ENCODE data around the gene HPCAL1.
A peak's percentile ranks its signal among the peaks of the same experiment; 100 is the strongest.

HPCAL1 gene

DNA sequence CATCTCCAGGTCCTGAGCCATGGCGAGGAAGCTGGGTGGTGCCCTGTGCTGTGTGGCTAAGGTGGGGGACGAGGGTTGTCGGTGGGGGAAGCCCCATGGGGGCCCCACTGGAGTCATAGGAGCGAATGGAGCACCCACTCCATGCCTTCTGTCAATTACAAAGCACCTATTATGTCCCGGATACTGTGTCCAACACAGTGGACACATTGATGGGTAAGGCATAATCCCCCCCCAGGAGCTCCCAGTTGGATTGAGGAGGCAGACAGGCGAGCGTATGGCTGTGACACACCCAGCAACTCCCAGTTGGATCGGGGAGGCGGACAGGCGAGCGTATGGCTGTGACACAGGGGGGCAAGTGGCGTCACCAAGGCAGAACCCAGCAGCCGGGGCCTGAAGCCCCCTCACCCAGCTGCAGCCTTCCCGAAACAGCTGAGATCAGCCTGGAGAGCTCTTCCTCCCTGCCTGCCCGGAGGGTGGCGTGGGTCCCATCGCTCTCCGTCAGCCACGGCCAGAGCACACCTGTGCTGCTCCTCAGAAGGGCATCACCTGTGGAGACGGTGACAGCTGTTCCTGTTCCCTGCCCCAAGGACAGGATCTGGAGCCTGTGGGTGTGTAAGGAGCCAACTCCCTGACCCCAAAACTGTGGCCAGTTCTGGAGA is 69.6 kb downstream of the HPCAL1 start:
- DNase-seq, result no peak

DNA sequence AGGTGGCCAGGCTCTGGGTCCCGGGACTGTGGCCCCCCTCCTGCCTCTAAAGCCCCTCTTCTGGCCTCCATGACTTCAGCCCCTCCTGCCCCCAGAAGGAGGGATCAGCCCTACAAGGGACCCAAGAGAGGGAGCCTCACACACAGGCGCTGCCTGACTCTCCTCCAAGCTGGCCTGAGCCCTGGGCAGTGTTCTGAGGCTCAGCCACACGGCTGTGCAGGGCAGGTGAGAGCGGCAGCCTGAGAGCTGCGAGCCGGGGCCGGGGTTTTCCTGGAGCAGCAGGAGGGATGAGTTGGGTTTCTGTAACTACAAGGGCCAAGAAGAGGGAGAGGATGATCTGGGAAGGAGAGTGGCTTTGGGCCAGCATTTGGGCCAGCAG is 70.1 kb downstream of the HPCAL1 start:
- DNase-seq, result no peak

DNA sequence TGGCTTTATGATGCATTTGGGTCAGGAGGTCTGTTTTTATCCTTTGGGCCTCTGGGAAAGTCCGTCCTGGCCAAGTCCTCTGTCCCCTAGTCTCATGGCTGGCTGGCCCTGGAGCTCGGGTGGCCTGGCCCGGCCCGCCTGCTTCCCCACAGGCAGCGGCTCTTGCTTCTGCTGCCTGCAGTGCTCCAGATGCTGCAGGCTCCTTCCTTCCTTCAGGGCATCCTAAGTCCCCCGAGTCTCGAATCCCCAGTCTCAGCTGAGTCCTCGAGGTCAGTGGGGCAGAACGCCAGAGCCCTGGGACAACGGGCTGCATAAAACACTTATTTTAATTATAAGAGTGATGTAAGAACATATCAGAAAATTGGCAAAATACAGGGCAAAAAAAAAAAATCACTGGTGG is 71.2 kb downstream of the HPCAL1 start:
- DNase-seq, result no peak

DNA sequence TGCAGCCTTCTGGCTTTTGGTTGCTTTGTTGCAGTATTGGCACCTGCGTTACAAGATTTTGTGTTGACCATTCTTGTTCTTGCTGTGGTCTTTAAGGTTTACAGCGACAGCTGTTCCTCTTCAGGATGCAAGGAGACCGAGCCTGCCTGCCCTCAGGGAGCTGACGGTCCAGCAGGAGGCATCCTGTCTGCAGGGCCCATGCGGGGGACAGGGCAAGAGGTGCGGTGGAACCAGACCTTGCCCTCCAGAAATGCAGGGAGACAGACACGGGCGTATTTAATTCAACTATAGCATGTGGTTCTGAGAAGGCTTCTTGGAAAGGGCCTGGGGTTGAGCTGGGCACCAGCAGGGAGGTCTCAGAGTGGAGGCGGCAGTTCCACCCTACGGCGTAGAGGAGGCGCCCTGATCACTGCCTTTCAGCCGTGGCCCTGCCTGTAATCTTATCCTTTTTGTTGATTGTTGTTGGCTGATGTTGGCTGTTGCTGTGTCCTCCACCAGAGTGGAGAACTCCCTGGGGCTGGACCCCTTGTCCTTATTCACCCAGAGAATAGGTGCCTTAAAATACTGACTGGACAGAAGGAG is 71.7 kb downstream of the HPCAL1 start:
- DNase-seq, result no peak

DNA sequence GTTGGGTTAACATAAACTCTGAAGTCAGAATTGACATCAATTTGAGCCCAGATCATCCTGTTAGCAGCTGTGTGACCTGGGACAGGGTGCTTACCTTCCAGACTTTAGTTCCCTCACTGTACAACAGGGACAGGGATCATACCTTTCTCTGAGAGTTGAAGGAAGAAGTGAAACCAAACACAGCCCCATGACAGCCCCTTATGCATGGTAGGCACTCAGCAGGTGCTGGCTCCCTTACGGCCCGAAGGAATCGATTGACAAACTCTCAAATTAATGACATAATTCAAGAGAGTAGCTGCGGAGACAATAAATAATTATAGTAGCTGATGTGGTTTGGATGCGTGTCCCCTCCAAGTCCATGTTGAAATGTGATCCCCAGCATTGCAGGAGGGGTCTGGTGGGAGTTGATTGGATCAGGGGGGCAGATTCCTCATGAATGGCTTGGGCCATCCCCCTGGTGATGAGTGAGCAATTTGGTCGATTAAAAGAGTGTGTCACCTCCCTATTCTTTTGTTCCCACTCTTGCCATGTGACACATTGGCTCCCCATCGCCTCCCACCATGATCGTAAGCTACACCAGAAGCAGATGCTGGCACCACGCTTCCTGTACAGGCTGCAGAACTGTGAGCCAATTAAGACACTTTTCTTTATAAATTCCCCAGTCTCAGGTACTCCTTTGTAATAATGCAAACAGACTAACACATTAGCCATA is 73.0 kb downstream of the HPCAL1 start:
- no peak for DNase-seq

DNA sequence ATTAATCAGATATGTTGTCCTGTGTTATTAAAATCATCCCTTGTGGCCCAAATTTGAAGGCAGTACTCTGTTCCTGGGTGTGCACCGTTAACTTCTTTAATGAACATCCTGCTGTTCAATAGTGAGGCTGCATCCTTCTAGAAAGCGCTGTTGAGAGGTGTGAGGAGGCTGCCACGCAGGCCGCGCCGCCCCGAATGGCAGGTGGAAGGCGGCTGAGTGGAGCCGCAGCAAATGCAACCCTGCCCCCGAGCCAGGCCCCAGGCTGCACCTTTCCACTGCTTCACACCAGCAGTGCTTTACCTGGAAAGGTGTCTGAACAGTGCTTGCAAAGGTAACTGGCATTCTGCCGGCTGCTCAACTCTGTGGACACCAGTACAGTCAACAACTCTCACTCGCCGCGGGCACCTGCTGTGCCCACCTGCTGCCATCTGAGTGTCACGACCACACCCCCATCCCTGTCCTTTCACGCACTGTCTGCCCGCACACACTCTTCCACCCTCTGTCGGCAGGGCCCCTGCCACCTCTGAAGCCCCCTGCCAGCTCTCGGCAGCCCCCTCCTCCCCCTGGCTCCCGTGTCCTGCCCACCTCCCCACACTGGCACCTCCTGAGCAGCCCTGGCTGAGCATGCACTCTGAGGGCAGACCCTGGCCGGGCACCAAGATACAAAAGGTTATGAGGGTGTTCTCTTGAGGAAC is 74.5 kb downstream of the HPCAL1 start:
- DNase-seq, result no peak

DNA sequence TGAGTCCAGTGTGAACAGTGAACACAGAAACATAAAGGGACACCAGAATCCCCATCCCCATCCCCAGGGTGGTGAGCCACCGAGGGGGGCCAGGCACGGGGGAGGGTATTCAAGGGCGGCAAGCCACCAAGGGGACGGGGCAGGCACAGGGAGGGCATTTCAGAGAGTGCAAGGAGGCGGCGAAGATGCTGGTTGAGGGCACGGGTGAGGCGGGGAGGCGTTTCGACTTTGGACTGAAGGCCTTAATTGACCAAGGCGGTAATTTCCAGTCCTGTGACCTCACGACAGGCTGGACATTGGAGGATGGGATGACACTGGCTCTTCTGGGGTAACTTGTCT is 75.0 kb downstream of the HPCAL1 start:
- DNase-seq, result no peak

DNA sequence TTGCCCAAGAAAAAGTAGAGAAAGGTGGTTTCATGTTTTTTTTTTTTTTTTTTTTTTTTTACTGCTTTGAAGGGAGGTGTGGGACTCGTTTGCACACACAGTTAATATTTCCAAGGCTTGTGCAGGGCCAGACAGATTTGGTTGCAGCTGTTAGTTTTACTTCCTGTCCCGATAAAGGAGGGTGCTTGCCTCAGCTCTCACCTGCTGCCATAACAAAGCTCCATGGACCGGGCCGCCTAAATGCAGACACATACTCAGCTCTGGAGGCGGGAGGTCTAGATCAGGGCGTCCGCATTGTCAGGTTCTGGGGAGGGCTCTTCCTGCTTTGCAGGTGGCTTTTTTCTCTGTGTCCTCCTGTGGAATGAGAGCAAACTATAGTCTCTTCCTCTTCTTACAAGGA is 75.5 kb downstream of the HPCAL1 start:
- DNase-seq, result no peak

DNA sequence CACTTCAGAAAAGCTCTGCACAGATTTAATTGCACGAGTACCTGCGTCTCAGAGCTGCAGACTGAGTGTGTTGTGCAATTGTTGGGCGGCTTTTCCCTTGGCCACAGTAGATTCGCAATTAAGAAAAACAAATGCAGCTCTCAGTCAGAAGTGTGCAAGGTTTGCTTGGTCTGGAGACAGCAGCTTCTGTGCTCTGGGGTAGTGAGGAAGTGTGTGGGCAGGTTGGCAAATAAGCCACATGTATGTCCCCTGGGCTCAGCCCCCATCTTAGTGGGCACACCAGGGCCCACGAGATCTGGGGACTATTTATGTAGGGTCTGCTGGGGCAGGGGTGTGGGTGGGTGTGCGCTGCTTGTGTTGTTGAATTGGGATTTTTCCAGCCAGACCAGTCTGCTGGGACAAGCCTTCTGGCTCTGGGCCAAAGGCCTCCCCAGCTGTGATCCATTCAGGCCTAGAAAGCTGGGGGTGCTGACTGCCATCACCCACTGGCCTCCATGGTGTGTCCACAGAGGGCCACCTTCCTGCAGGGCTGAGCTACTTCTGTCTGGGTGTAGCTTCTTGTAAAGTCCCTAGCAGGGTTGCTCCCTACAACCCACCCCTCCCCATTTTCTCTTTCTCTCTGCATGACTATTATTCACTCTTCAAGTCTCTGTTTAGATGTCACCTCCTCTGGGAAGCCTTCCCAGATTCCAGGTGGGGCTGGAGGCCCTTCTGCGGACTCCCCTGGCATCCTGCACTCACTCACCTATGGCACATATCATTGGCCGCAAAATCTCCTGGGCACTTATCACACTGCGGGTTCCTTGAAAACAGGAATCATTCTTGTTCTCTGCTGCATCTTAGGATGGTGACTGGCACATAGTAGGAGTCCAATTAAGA is 77.6 kb downstream of the HPCAL1 start:
- no peak for DNase-seq

DNA sequence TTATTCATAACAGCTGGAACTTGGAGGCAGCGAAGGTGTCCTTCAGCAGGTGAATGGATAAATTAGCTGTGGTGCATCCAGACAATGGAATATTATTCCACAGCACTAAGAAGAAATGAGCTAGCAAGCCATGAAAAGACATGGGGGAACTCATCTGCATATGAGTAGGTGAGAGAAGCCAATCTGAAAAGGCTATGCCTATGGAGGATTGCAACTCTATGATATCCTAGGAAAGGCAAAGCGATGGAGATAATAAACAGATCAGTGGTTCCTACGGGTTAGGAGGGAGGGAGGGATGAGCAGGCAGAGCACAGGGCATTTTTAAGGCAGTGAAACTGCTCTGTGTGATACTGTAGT is 79.3 kb downstream of the HPCAL1 start:
- no peak for DNase-seq

DNA sequence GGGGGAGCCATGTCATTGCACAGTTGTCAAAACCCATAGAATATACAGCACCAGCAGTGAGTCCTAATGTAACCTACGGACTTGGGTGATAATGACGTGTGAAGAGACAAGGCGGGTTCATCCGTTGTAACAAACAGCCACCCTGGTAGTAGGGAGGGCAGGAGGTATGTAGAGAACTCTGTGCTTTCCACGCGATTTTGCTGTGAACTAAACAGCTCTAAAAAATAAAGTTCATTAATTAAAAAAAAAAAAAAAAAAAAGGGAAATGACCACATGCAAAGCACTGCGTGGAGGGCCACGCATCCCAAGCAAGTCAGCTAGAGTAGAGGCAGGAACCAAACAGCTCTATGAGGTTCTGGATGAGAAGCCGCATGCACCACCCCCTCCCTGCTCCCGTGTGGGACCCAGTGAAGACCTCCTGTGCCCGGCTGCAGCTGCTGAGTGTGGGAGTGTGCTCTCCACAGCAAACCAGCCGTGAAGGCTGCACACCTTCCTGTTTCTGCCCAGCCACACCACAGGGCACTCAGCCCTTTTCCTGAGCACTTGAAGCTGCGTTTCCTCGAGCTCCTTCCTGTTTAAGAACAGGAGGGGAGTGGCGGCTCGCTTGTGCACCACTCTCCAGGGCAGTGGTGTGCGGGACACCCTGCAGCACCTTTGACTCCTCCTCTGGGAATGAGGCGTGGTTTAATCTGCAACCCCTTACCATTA is 79.8 kb downstream of the HPCAL1 start:
- DNase-seq, result peak; percentile 77

DNA sequence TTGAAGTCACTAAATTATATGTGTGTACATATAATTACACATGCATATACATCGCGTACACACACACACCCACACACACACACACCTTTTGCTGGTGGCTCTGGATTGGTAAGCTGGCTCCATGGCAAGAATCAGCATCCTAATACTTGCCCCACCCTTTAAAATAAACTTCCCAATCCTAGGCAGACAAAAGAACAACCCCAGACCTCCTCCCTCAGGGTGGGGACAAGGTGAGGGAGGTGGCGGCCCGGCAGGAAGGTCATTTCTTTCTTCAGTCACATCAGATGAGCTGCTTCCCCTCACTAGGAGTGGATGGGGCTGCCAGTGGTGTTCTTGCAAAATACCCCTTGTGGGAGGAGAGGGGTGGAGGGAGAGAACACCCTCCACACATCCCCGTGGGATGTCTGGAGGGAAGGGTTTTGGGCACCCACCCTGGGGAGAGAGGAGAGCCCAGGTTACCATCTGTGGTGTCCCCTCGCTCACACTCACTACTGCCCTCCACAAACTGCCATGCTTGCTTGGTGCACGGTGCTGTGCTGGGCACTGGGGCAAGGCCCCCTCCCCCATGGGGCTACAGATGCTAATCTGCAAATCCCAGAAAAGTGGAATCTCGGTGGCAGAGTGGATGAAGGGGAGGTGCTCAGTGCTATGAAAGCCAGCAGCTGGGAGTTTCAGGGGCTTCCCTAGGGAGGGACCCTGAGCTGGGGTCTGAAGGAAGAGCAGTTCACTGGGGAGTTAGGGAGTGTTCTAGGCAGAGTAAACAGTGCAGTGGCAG is 81.4 kb downstream of the HPCAL1 start:
- DNase-seq, result no peak

DNA sequence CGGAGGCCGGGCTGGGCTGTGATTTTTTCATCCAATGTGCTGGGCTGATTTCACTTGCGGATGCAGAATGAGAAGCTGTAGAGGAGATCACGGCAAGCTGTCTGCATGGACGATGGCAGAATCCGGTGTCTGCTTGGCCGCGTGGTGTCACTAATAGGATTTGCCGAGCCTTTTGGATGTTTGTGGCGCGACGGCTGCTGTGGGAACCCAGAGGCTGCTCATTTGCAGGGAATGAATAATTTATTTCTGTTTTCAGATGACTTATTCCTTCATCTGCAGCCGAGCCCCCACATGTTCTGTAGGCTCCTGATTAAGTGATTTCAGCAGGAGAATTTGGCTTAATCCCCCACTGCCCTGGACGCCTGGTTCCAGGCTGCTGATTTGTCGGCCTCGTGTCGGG is 82.8 kb downstream of the HPCAL1 start:
- DNase-seq, result no peak

DNA sequence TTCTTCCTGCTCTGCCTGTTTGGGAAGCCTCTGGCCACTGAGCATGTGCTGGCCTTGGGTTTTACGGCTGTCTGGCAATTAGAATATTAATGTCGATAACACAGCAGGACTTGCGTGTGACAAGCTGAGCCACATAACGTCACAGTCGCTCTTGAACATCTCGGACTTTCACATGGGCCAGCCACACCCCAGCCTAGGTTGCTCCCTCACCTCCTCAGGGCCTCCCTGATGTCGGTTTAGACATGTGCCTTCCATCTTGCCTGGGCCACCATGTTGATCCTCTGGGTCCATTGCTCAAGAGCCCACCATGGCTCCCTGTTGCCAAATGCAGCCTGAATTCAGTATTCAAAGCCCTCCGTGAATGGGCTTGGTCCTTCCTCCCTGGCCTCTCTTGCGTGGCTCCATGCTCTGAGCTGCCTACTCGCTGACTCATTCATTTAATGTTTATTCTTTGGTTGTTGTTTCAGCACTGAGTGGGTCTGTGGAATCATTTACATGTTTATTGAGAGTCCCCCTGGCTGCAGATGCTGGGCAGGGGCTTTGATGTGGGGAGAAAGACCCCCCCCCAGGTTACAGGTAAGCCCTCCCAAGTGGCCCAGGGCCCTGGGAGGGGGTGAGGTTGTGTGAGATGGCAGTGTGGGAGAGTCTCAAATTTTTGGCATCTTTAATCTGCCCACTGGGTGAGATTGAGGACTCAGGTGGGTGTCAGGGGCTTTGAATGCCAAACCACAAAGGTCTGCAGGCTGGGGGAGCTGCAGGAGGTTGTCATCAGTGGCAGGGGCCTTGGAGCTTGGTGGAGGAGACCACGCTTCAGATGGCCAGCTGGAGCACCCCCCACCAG is 83.4 kb downstream of the HPCAL1 start:
- DNase-seq, result peak; percentile 48

DNA sequence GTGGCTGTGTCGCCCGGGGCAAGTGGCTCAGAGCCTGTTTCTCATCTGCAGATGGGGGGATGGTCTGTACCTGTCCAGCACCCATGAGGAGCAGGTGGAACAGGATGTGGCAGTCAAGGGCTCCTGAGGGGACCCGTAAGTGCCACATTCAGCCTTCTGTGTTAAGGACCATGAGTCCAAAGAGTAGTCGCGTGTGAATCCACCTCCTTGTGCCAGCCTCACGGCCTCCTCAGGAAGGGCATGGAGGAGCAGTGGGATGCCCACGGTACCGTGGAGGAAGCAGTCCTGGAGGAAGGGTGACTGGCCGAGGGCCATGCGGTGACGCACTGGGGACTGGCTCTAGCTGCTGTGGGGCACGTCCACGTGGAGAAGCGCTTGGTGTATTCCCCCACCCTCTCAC is 84.3 kb downstream of the HPCAL1 start:
- no peak for DNase-seq

DNA sequence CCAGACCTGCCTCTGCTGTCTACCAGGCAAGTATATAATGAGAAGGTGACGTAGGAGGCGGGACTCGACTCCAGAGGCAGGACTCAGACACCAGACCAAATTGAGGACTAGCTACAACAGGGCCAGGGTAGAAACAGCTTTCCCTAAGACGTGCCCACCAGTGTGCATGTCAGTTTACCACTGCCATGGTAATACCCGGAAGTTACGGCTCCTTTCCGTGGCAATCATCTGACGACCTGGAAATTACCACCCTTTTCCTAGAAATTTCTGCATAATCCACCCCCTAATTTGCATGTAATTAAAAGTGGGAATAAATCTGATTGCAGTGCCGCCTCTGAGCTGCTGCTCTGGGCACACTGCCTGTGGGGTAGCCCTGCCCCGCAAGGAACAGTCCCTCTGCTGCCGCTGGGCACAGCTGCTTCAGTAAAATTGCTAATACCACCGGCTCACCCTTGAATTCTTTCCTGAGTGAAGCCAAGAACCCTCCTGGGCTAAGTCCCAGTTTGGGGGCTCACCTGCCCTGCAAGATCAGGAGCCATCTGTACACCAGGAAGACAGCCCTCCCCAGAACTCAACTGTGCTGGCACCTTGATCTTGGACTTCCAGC is 86.4 kb downstream of the HPCAL1 start:
- no peak for DNase-seq

DNA sequence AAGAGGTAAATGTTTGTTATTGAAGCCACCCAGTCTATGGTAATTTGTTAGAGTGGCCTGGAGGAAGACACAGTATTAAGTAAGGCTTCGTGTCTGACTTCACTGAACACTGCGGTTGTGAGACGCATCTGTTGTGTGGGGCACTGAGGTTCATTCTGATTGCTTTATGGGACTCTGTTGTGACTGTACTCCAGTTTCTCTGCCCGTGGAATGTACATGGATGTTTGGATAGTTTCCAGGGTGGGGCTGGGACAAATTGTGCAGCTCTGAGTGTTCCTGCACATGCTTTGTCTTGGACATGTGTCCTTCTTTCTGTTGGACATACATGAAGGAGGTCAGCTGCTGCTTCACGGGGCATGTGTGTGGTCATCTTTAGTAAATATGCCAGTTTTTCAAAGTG is 86.9 kb downstream of the HPCAL1 start:
- no peak for DNase-seq

DNA sequence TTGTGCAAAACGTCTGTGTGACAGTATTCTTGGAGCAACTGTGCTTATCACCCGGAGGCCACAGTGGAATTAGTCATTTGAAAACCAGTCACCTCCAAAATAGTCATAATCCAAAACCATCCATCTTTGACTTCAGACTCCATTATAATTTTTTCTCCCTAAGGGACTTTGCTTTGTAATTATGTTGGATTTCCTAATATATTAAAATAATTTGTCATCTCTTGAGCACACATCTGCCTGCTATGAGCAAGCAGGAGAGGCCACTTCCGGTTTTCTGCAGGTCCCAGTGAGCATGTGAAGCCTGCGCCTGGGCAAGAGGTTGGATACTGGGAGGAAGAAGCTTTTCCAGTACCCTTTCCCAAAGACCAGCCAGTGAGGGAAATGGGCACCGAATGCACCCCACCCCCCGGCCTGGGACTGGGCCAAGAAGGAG is 87.7 kb downstream of the HPCAL1 start:
- no peak for DNase-seq

DNA sequence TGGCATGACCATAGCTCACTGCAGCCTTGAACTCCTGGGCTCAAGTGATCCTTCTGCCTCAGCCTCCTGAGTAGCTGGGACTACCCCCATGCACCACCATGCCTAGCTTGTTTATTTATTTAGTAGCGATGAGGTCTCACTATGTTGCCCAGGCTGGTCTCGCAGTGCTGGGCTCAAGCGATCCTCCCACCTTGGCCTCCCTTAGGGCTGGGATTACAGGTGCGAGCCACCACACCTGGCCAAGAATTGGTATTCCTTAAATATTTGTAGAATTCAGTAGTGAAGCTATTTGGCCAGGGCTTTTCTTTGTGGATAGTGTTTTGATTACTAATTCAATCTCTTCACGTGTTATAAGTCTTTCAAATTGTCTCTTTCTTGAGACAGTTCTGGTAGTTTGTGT is 89.4 kb downstream of the HPCAL1 start:
- no peak for DNase-seq

DNA sequence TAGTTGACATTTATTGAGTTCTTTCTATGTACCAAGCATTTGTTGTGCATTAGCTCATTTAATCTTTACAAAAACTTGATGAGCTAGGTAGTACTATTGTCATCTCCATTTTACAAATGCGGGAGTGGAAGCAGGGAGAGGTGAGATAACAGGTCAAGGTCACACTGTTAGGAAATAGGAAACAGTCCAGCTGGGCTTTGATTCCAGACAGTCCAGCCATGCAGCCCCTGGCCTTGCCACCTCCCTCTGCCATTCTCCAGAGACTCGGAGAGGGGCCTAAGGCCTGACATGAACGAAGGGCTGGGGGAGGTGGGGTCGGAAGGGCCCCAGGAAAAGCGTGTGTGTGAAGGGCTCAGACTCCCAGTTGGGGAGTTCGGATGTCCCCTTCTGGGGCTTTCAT is 89.8 kb downstream of the HPCAL1 start:
- no peak for DNase-seq

All from kidney glomerular epithelial cell (primary cell).